GM21526 (cell line): ENCODE results near the gene EGFL8.
"Not testable (repeated sequence)": the region's sequence is repeated elsewhere in the genome, so short reads cannot be mapped to it uniquely, and the experiment has no call there.

Source experiments
- ATAC-seq: cut with Tn5 transposase; IDR thresholded peaks from one replicate; pipeline ENCODE4 v1.9.1; 2021; ENCODE audit warnings: moderate library complexity; ENCODE audit not compliant: unreplicated experiment, low FRiP score

The EGFL8 gene

GRCh38 chr6:32182555-32182981 is 18.2 kb downstream of the EGFL8 start:
- no peak for ATAC-seq

GRCh38 chr6:32183030-32183429 is 18.6 kb downstream of the EGFL8 start:
- no peak for ATAC-seq

GRCh38 chr6:32183483-32184083 is 19.2 kb downstream of the EGFL8 start:
- no peak for ATAC-seq

GRCh38 chr6:32184084-32184640 is 19.8 kb downstream of the EGFL8 start, which contains the start of gene AGER:
Gene AGER, minus strand, starts transcription at chr6:32184253. Its CDS starts 31 bp downstream, at chr6:32184222.
- ATAC-seq = no peak

- not testable (repeated sequence) for ATAC-seq
Measured at GRCh38 chr6:32185681-32186131, 21.3 kb downstream of the EGFL8 start.

- not testable (repeated sequence) for ATAC-seq
Measured at GRCh38 chr6:32186151-32186840, 21.9 kb downstream of the EGFL8 start.

DNA sequence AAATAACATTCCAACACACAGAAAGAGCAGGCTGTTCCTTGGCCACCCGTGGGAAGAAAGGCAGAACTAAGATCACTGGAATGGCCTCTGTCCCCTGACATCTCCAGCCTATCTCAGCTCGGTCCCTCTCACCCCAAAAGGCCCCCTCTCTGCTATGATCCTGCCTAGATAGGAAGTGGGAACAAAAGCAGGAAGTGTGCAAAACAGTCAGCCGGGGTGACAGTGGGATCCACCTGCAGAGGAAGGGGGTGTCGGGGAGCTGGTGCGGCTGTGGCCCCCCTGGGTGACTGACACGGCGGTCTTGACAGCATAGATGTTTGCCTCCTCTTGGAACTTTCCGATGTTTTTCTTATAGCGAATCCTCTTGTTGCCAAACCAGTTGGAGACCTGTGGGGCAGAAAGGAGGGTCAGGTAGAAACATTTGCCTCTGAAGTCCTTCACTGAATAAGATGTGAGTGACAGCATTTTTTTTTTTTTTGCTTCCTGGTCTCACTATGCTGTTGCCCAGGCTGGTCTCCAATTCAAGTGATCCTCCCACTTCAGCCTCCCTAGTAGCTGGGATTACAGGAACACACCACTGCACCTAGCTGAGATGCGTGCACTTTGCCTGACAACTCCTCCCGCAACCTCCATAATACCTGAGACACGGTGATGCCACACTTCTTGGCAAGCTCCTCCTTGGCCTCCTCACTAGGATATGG is 22.8 kb downstream of the EGFL8 start:
- no peak for ATAC-seq

DNA sequence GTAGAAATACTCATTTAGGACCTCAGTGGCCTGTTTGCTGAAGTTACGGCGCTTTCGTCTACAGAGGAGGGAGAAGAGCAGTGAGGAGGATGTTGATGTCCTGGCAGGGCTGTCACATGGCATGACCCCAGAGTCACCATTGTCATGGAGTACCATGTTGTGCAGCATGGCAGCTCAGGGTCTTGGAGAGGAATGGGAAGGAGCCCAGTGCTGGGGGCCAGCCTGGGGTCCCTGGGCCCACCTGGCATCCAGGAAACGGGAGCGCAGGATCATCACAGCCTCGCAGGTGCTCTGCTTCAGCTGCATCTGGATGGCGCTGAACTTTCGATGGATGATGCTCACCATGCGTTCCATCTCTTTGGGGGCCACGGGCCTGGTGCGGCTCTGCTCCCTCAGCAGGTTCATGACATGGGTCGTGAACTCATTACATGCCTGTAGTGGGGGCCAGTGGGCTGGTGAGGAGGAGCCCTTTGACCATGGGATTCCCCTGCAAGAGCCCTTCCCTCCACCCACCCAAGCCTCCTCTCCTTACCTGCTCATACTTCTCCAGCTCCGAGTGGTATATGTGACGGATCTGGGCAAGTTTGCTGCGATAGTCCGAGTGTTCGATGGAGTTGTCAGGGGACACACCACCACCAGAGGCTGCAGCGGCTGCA is 23.5 kb downstream of the EGFL8 start:
- not testable (repeated sequence) for ATAC-seq

DNA sequence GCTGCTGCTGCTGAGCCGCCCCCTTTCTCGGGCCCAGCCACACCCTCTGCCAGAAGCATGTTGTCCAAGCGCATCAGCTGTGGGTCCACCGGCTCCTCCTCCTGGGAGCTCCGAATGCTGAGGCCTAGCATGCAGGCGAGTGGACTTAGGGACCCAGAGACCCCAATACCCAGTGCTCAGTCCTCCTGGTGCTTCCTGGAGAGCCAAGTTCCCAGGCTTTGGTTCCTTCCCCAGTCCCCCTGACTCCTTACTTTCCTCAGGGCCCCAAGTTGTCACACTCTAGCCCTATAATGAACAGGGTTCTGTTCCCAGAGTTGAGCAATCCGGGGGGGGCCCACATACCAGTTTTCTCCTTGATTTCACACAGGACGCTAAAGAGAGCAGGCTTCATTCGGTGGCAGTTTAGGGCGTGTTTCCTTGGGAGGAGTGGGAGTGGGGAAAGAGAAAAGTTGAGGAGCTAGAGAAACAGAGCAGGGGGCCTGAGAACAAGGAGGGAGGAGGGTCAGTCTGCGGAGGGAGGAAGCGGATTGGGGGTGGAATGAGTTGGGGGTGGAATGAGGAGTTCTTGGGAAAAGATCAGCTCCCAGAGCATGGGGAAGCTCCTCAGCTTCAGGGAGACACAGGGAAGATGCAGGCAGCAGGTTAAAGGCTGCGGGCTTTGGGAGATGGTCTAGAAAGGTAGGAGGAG is 24.1 kb downstream of the EGFL8 start:
- ATAC-seq = no peak

DNA sequence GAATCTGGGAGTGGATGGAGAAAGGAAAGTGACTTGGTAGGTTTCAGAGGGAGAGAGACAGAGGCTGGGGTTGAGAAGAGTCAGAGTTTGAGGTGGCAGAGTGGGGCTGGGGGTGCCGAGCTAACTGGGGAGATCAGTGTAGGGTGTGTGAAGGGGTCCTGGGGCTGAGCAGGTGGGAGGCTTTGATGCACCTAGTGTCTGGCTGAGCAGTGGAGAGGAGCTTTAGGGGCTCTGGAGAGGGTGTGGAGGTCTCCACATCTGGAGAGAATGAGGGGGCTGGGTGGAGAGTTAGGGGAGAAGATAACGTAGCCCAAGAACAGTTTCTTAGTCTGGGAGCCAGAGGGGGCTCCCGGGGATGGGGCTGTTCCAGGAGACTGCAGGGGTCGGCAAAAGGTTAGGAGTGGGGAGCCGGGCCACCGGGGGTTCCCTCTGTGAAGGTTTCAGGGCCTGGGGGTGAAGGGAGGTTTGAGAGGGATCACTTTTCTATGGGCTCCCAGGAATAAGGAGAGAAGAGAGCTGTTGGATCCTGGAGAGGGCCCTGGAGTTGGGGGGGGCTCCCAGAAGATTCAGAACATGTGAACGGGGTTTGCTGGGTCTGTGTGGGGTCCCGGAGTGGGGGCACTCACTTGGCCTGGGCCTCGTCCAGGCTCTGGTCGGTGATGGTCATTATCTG is 24.8 kb downstream of the EGFL8 start:
- ATAC-seq = no peak

DNA sequence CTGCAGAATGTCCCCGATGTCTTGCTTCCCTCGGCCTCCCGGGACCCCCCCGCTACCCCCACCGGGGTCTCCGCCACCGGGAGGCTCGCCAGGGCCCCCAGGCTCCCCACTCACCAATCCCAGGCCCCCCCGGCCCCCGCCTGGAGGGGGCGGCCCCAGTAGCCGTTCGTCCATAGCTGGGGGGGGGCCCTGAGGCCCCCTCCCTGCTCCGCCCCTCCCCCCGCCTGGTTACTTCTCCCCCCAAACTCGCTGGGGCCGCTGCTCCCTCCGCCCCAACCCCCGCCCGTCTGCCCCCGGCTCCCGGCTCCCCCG is 25.3 kb downstream of the EGFL8 start:
- ATAC-seq = no peak

DNA sequence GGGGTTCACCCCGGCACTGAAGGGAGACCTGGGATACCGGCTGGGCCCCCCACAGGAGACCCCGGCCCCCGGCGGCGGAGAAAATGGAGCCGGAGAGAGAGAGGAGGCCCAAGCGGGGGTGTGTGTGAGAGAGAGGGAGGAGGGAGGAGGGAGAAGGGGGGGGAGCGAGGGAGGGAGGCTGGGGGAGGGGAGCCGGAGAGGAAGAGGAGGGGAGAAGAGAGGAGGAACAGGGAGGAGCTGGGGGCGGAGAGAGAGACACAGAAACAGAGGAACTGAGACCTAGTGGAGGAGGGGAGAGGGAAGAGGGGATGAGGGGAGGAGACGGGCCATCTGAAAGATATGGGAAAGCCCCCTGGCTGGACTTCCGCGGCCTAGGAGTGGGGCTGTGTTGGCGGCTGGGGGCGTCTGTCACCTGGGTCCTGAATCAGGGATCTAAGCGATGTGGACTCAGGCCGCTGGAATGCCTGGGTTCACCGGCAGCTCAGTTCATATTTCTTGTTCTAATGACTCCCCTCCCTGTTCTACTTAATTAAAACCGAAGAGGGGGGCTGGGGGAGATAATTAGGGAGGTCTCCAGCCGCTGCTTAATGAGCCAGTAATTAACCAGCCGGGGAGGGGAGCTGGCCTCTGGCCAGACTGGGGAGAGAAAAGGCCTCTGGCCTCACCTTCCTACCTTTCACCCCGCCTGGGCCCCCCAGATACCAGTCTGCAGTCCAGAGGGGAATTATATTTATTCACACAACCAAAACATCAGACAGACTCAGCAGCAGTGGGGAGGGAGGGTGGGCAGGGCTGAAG is 25.9 kb downstream of the EGFL8 start, which contains the start of gene PBX2:
PBX2 (minus strand) TSS at position 149 of the 798 bp plus-strand sequence. CDS start 287 bp downstream, outside the sequence.
- no peak for ATAC-seq

GRCh38 chr6:32190911-32191677 is 26.7 kb downstream of the EGFL8 start:
- ATAC-seq = no peak

GRCh38 chr6:32191696-32192607 is 27.6 kb downstream of the EGFL8 start:
- ATAC-seq = no peak

GRCh38 chr6:32192608-32193039 is 28.2 kb downstream of the EGFL8 start, which contains the start of gene GPSM3:
Gene GPSM3, minus strand, starts transcription at chr6:32192643. Its CDS starts 130 bp downstream, at chr6:32192513.
- ATAC-seq = no peak

- ATAC-seq = not testable (repeated sequence)
Measured at GRCh38 chr6:32193096-32193495, 28.7 kb downstream of the EGFL8 start.

- no peak for ATAC-seq
Measured at GRCh38 chr6:32194388-32194787, 30.0 kb downstream of the EGFL8 start.
